ENCODE data around the gene FSCN2. TPM values are rescaled to one million over a fixed set of nuclear protein-coding genes. Genes with fewer than 3 reads are reported as not detected.

FSCN2 gene
- total and polyA plus RNA-seq, 12 donors: 0.14 to 1.3 (median 0.45) TPM; not detected in 2

DNA sequence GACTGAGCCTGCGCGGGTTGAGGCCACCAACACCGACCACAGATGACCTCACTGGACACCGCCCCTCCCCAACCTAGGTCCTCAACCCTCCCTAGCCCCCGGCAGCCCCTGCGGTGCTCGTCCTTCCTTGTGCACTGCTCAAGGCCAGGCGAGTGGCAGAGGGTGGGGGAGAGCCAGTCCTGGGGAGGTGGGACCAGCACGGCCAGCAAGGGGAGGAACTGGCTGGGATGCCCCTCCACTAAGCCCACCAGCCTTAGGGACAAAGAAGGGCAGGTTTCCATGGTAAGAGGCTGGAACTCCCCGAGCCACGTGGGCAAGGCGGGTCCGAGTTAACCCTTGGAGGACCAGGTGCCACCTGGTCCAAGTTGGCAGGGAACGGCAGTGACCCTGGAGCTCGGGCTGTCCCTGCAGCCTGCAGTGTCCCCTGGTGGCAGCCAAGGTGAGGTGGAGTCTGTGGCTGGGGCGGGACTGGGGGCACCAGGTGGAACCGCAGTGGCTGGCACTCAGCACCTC lies 9.2 kb downstream of the FSCN2 start:
- Histone ChIP-seq H3K27me3 (peaks cover 16 to 44% (median 40%) of the 10 kb centered on the region in 7 donors), H3K4me3 (no peak overlapping the region), H3K36me3 (peaks cover 0 to 34% (median 10%) of the 10 kb centered on the region in 9 donors), H3K4me1 (peaks cover 3 to 18% (median 16%) of the 10 kb centered on the region in 9 donors), H3K9me3 (no peaks in the 10 kb centered on the region), H3K27ac (no peak overlapping the region)
- ATAC-seq (peak; percentile 51 to 69 (median 60)), DNase-seq (no peak)
- 11 to 12% methylated on average over 17 of the region's 17 CpGs for WGBS, 2 donors
- TF ChIP-seq CTCF (IDR thresholded peaks at IDR 0.05): peak; percentile 54 to 73 (median 66)
- intact Hi-C loops (cut with DNase I): loop anchor here in 6 of 10 donors (1.0 to 10.0 kb wide), 4 partner anchors 284 to 393 kb away; no protein-coding TSS in a partner anchor

DNA sequence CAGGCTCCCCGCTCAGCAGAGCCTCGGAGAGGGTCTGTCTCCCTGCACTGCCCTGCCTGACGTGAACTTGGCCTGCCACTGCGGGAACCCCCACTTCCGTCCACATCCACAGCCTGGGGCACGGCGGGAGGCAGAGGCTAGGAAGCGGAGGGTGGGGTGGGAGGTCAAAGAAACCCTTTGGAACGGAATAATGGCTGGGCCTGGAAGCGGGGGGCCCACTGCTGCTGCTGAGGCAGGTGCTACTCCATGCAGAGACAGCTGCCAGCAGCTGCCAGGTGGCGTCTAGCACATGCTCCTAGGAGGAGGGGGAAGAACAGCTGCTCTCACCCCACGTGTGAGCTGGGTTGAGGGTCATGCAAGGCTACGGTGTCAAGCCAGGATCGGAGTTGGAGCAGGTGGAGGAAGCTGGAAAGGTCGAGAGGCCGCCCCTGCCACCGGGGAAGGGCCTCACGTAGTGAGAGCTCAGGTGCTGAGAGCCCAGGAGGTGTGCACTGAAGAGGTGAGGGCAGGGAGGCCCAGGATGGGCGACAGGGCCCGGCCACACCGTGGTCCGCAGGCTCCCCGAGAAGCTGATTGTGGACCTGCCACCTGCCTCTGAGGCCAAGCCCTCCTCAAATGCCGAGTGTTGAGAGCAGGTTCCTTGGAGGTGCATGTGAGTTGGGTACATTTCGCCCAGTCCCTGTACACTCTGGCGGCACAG lies 9.8 kb downstream of the FSCN2 start:
- Histone ChIP-seq H3K4me3 (no peak overlapping the region), H3K4me1 (peaks cover 3 to 22% (median 17%) of the 10 kb centered on the region in 9 donors), H3K27me3 (peaks cover 16 to 42% (median 40%) of the 10 kb centered on the region in 7 donors), H3K9me3 (no peaks in the 10 kb centered on the region), H3K36me3 (peaks cover 0 to 40% (median 10%) of the 10 kb centered on the region in 9 donors), H3K27ac (no peak overlapping the region)
- TF ChIP-seq CTCF (IDR thresholded peaks at IDR 0.05): no peak
- intact Hi-C loops (cut with DNase I): loop anchor here in 6 of 10 donors (1.0 to 10.0 kb wide), 4 partner anchors 285 to 393 kb away; no protein-coding TSS in a partner anchor
- ATAC-seq: peak in 3 of 8 donors; percentile 1 to 2 (median 2)
- no peak for DNase-seq
- WGBS, 2 donors: 76 to 77% methylated on average over 26 of the region's 26 CpGs

DNA sequence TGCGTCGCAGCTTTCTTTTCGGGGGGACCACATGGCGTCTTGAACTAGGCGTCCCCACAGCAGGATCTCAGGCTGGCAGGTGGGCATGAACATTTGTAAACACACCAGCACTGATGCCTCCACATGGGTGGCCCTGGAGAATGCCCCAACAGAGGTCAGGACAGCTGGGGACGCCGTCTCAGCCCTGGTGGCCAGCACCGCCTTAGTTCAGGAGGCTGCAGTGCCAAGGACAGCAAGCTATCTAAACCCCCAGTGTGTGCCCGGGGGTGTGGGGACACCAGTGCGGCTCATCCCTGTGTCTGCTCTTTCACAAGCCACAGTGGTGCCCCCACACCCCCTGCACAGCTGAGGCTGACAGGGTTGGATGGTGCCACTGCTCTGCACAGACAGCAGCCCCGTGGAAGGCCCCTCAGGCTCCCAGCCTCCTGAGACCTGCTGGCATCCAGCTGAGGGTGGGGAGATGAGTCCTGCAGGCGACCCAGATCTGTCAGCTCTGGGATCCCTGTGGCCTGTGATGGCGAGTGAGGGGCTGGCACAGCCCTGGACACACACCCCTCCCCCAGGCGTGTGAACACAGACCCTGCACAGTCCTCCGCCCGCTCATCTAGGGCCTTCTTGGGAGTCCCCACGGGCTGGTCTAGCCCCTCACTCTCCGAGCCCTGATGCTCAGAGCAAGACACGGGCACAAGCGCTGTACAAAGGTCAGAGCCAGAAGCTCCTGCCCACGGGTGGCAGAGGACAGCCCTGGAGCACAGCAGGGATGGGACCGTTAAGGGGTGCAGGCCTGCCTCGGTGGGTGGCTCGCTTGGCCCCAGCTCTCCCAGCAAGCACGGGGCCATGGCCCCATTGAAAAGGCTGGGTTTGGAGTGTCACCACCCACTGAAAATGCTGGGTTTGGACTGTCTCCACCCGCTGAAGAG lies 10.7 kb downstream of the FSCN2 start:
- DNase-seq: peak in 1 of 2 donors; percentile 8
- ATAC-seq: no peak
- WGBS, 2 donors: 92% methylated on average over 26 of the region's 26 CpGs

More for the DNA sequence above, 10.7 kb downstream of the FSCN2 start:
- Histone ChIP-seq H3K27me3 (peaks cover 16 to 37% (median 36%) of the 10 kb centered on the region in 7 donors), H3K9me3 (no peaks in the 10 kb centered on the region), H3K4me3 (no peak overlapping the region), H3K4me1 (peaks cover 3 to 31% (median 18%) of the 10 kb centered on the region in 9 donors), H3K27ac (no peak overlapping the region), H3K36me3 (peaks cover 0 to 49% (median 11%) of the 10 kb centered on the region in 9 donors)
- TF ChIP-seq CTCF (IDR thresholded peaks at IDR 0.05): no peak
- intact Hi-C loops (cut with DNase I): loop anchor here in 3 of 10 donors (5.0 to 10.0 kb wide), 2 partner anchors 287 to 394 kb away; no protein-coding TSS in a partner anchor
